ENCODE results near the gene PCK2. TPM values are rescaled to one million over a fixed set of nuclear protein-coding genes. Genes with fewer than 3 reads are reported as not detected.

The PCK2 gene
- total RNA-seq, 4 donors from 2014 or later: 9.1 to 20.7 (median 12.5) TPM

- H3K27me3 ChIP-seq: no peaks in the 10 kb centered on the region
- H3K9me3 ChIP-seq: no peaks in the 10 kb centered on the region
- H3K36me3 ChIP-seq: peaks cover 42 to 70% (median 65%) of the 10 kb centered on the region in 4 donors
- intact Hi-C loops (cut with DNase I): no loop called here
- DNase-seq (ENCODE audit: extremely low spot score): no peak
- peaks cover 13 to 39% (median 29%) of the 10 kb centered on the region in 4 donors for H3K4me1 ChIP-seq
- H3K4me3 ChIP-seq: no peak overlapping the region
- H3K27ac ChIP-seq (replicated peaks in 1 of 4): no peak overlapping the region
- TF ChIP-seq EP300 (IDR thresholded peaks at IDR 0.05): no peak
- no peak for TF ChIP-seq POLR2A (IDR thresholded peaks at IDR 0.05; ENCODE audit: low read depth)
- no peak for TF ChIP-seq CTCF (IDR thresholded peaks at IDR 0.05)
- TF ChIP-seq POLR2AphosphoS5 (IDR thresholded peaks at IDR 0.05): no peak
- 87% methylated on average over 7 of the region's 9 CpGs for WGBS
Measured at GRCh38 chr14:24150567-24150966, 56.5 kb downstream of the PCK2 start.

GRCh38 chr14:24150993-24151392 lies 56.9 kb downstream of the PCK2 start:
- Histone ChIP-seq H3K9me3 (no peaks in the 10 kb centered on the region), H3K27me3 (no peaks in the 10 kb centered on the region), H3K4me3 (no peak overlapping the region), H3K27ac (replicated peaks in 1 of 4) (no peak overlapping the region), H3K36me3 (peaks cover 47 to 74% (median 69%) of the 10 kb centered on the region in 4 donors), H3K4me1 (peaks cover 8 to 34% (median 25%) of the 10 kb centered on the region in 4 donors)
- no peak for TF ChIP-seq CTCF (IDR thresholded peaks at IDR 0.05)
- no peak for TF ChIP-seq EP300 (IDR thresholded peaks at IDR 0.05)
- no peak for TF ChIP-seq POLR2A (IDR thresholded peaks at IDR 0.05; ENCODE audit: low read depth)
- TF ChIP-seq POLR2AphosphoS5 (IDR thresholded peaks at IDR 0.05): no peak
- intact Hi-C loops (cut with DNase I): no loop called here
- no peak for DNase-seq (ENCODE audit: extremely low spot score)
- WGBS: 85% methylated on average over 5 of the region's 9 CpGs

GRCh38 chr14:24151404-24152080 lies 57.4 kb downstream of the PCK2 start:
- Histone ChIP-seq H3K4me3 (no peak overlapping the region), H3K36me3 (peaks cover 52 to 80% (median 74%) of the 10 kb centered on the region in 4 donors), H3K27me3 (no peaks in the 10 kb centered on the region), H3K27ac (replicated peaks in 1 of 4) (no peak overlapping the region), H3K9me3 (no peaks in the 10 kb centered on the region), H3K4me1 (peaks cover 8 to 31% (median 23%) of the 10 kb centered on the region in 4 donors)
- intact Hi-C loops (cut with DNase I): no loop called here
- WGBS: 91% methylated on average over 16 of the region's 16 CpGs
- no peak for TF ChIP-seq POLR2A (IDR thresholded peaks at IDR 0.05; ENCODE audit: low read depth)
- TF ChIP-seq EP300 (IDR thresholded peaks at IDR 0.05): no peak
- no peak for TF ChIP-seq POLR2AphosphoS5 (IDR thresholded peaks at IDR 0.05)
- TF ChIP-seq CTCF (IDR thresholded peaks at IDR 0.05): no peak
- DNase-seq (ENCODE audit: extremely low spot score): no peak

Other genes with a start within 250 kb of the PCK2 start
- gene DHRS4, start 140.5 kb upstream of the PCK2 start, total RNA-seq: 10 to 100 TPM; 37.1 to 54.4 (median 46.3) TPM
- gene DHRS4L2, start 105.4 kb upstream of the PCK2 start, total RNA-seq: 10 to 100 TPM in 3 of 4 donors, 1 to 10 TPM in 1; 9.4 to 23.9 (median 21.1) TPM
- under 1 TPM in 2 of 4 donors, not detected in 2; 0.17 to 0.29 TPM for gene CARMIL3, start 42.3 kb upstream of the PCK2 start, total RNA-seq
- under 1 TPM in 3 of 4 donors, not detected in 1; 0.26 to 0.34 (median 0.33) TPM for gene CPNE6, start 22.7 kb upstream of the PCK2 start, total RNA-seq
- gene DCAF11, start 20.5 kb downstream of the PCK2 start, total RNA-seq: 10 to 100 TPM; 56.0 to 74.9 (median 66.8) TPM
- gene NRL, start 20.6 kb downstream of the PCK2 start, total RNA-seq: 1 to 10 TPM; 1.8 to 3.3 (median 3.0) TPM
- gene FITM1, start 36.3 kb downstream of the PCK2 start, total RNA-seq: under 1 TPM in 3 of 4 donors, not detected in 1; 0.34 to 0.83 (median 0.52) TPM
- 100 to 1,000 TPM; 129 to 158 (median 143) TPM for gene PSME1, start 41.9 kb downstream of the PCK2 start, total RNA-seq
- gene EMC9, start 47.3 kb downstream of the PCK2 start, total RNA-seq: 10 to 100 TPM in 3 of 4 donors, 1 to 10 TPM in 1; 8.8 to 14.4 (median 12.2) TPM
- gene PSME2, start 52.3 kb downstream of the PCK2 start, total RNA-seq: 10 to 100 TPM; 32.8 to 64.3 (median 42.6) TPM
- gene RNF31, start 53.2 kb downstream of the PCK2 start, total RNA-seq: 10 to 100 TPM; 21.7 to 33.3 (median 26.8) TPM
- 10 to 100 TPM; 39.5 to 78.3 (median 63.2) TPM for gene IRF9, start 67.0 kb downstream of the PCK2 start, total RNA-seq
- 1 to 10 TPM; 4.6 to 5.9 (median 5.0) TPM for gene REC8, start 77.8 kb downstream of the PCK2 start, total RNA-seq
- gene IPO4, start 94.5 kb downstream of the PCK2 start, total RNA-seq: 10 to 100 TPM; 12.9 to 41.6 (median 25.2) TPM
- 10 to 100 TPM; 27.0 to 44.6 (median 43.8) TPM for gene TM9SF1, start 101.1 kb downstream of the PCK2 start, total RNA-seq
- gene TSSK4, start 111.4 kb downstream of the PCK2 start, total RNA-seq: under 1 TPM in 2 of 4 donors, not detected in 2; 0.57 to 0.58 TPM
- 100 to 1,000 TPM in 2 of 4 donors, 10 to 100 TPM in 2; 75.4 to 135 (median 94.9) TPM for gene CHMP4A, start 119.2 kb downstream of the PCK2 start, total RNA-seq
- 10 to 100 TPM; 11.1 to 17.5 (median 14.4) TPM for gene MDP1, start 121.8 kb downstream of the PCK2 start, total RNA-seq
- gene NEDD8, start 138.1 kb downstream of the PCK2 start, total RNA-seq: 100 to 1,000 TPM; 117 to 152 (median 131) TPM
- gene GMPR2, start 138.6 kb downstream of the PCK2 start, total RNA-seq: 10 to 100 TPM; 43.1 to 53.4 (median 50.5) TPM
- gene TINF2, start 148.3 kb downstream of the PCK2 start, total RNA-seq: 10 to 100 TPM; 49.4 to 89.0 (median 81.0) TPM
- 1 to 10 TPM in 2 of 4 donors, under 1 TPM in 2; 0.52 to 3.3 (median 1.6) TPM for gene TGM1, start 168.9 kb downstream of the PCK2 start, total RNA-seq
- 10 to 100 TPM; 14.6 to 27.8 (median 20.3) TPM for gene RABGGTA, start 177.3 kb downstream of the PCK2 start, total RNA-seq
- gene DHRS1, start 205.5 kb downstream of the PCK2 start, total RNA-seq: 10 to 100 TPM; 13.9 to 22.4 (median 19.2) TPM
- 10 to 100 TPM; 16.6 to 29.2 (median 21.6) TPM for gene NOP9, start 205.5 kb downstream of the PCK2 start, total RNA-seq
- 10 to 100 TPM in 1 of 4 donors, 1 to 10 TPM in 3; 6.6 to 12.5 (median 8.1) TPM for gene CIDEB, start 213.7 kb downstream of the PCK2 start, total RNA-seq
- 1 to 10 TPM; 1.7 to 3.7 (median 2.4) TPM for gene LTB4R2, start 215.8 kb downstream of the PCK2 start, total RNA-seq
- gene LTB4R, start 217.2 kb downstream of the PCK2 start, total RNA-seq: 1 to 10 TPM in 3 of 4 donors, under 1 TPM in 1; 0.42 to 6.0 (median 2.9) TPM
- 10 to 100 TPM; 21.5 to 36.9 (median 27.9) TPM for gene ADCY4, start 240.8 kb downstream of the PCK2 start, total RNA-seq
- 1 to 10 TPM; 3.8 to 6.4 (median 6.1) TPM for gene RIPK3, start 245.7 kb downstream of the PCK2 start, total RNA-seq